Parathyroid adenoma (tissue), 2 donors: Measurements from ENCODE around the gene CTCF.

Source experiments
- H2AFZ ChIP-seq: fragments of 300-600 bp; sonication (generic); one replicate; pipeline ENCODE4 v1.7.0; 2017; ENCODE audit warnings: antibody characterized with exemption, mild to moderate bottlenecking
- H3K27ac ChIP-seq: fragments of 300-600 bp; sonication (generic); one replicate; pipeline ENCODE4 v1.7.0; 2017
- H3K27me3 ChIP-seq: fragments of 300-600 bp; sonication (generic); one replicate; pipeline ENCODE4 v1.7.0; 2017; ENCODE audit warnings: low read length; ENCODE audit not compliant: control insufficient read depth, insufficient read depth
- H3K36me3 ChIP-seq: fragments of 300-600 bp; sonication (generic); one replicate; pipeline ENCODE4 v1.7.0; 2017; ENCODE audit warnings: low read length; ENCODE audit not compliant: control insufficient read depth, insufficient read depth
- H3K4me1 ChIP-seq: fragments of 300-600 bp; sonication (generic); one replicate; pipeline ENCODE4 v1.7.0; 2017; ENCODE audit warnings: control low read depth
- H3K4me2 ChIP-seq: fragments of 300-600 bp; sonication (generic); one replicate; pipeline ENCODE4 v1.7.0; 2017; ENCODE audit warnings: low read length
- H3K4me3 ChIP-seq: fragments of 300-600 bp; sonication (generic); one replicate; pipeline ENCODE4 v1.7.0; 2017; ENCODE audit warnings: low read depth, low read length
- H3K79me2 ChIP-seq: fragments of 300-600 bp; sonication (generic); one replicate; pipeline ENCODE4 v1.7.0; 2017; ENCODE audit warnings: control low read depth
- H3K9ac ChIP-seq: fragments of 300-600 bp; sonication (generic); one replicate; pipeline ENCODE4 v1.7.0; 2017; ENCODE audit warnings: mild to moderate bottlenecking
- H3K9me3 ChIP-seq: fragments of 300-600 bp; sonication (generic); one replicate; pipeline ENCODE4 v1.7.0; 2017; ENCODE audit warnings: low read length; ENCODE audit not compliant: control insufficient read depth
- CTCF ChIP-seq: fragments of 300-600 bp; sonication (generic); IDR thresholded peaks from one replicate; pipeline ENCODE4 v1.7.0; 2017; ENCODE audit warnings: antibody characterized with exemption, mild to moderate bottlenecking
- donor health status: primary hyperparathyroidism.

Gene CTCF

GRCh38 chr16:67653789-67654402 lies 91.6 kb downstream of the CTCF start:
- H3K36me3 ChIP-seq, result no peaks in the 10 kb centered on the region
- H3K27me3 ChIP-seq, result peaks cover under 1% of the 10 kb centered on the region
- no peak overlapping the region for H3K4me3 ChIP-seq
- peak overlapping the region; percentile 81 for H2AFZ ChIP-seq
- H3K27ac ChIP-seq, result no peak overlapping the region
- H3K79me2 ChIP-seq, result no peaks in the 10 kb centered on the region
- no peak for TF ChIP-seq CTCF
- H3K9me3 ChIP-seq, result no peaks in the 10 kb centered on the region
- H3K4me2 ChIP-seq, result peak overlapping the region; percentile 42
- no peak overlapping the region for H3K9ac ChIP-seq
- H3K4me1 ChIP-seq, result no peaks in the 10 kb centered on the region

- H3K4me2 ChIP-seq, result no peak overlapping the region
- no peak overlapping the region for H3K9ac ChIP-seq
- H2AFZ ChIP-seq, result no peak overlapping the region
- H3K4me1 ChIP-seq, result no peaks in the 10 kb centered on the region
- H3K36me3 ChIP-seq, result no peaks in the 10 kb centered on the region
- TF ChIP-seq CTCF, result no peak
- no peak overlapping the region for H3K4me3 ChIP-seq
- H3K79me2 ChIP-seq, result no peaks in the 10 kb centered on the region
- H3K9me3 ChIP-seq, result no peaks in the 10 kb centered on the region
- H3K27ac ChIP-seq, result no peak overlapping the region
- H3K27me3 ChIP-seq, result no peaks in the 10 kb centered on the region
Observed at GRCh38 chr16:67654403-67654911, 92.1 kb downstream of the CTCF start.

GRCh38 chr16:67655363-67655762 lies 93.0 kb downstream of the CTCF start:
- no peak overlapping the region for H3K27ac ChIP-seq

GRCh38 chr16:67656344-67657016 lies 94.2 kb downstream of the CTCF start:
- H3K27me3 ChIP-seq, result no peaks in the 10 kb centered on the region
- H3K4me2 ChIP-seq, result no peak overlapping the region
- H3K9me3 ChIP-seq, result no peaks in the 10 kb centered on the region
- H3K4me3 ChIP-seq, result no peak overlapping the region
- H3K27ac ChIP-seq, result no peak overlapping the region
- H3K79me2 ChIP-seq, result no peaks in the 10 kb centered on the region
- no peak overlapping the region for H3K9ac ChIP-seq
- peaks cover 4% of the 10 kb centered on the region for H3K4me1 ChIP-seq
- H2AFZ ChIP-seq, result no peak overlapping the region
- no peak for TF ChIP-seq CTCF
- no peaks in the 10 kb centered on the region for H3K36me3 ChIP-seq

More at GRCh38 chr16:67655363-67655762, 93.0 kb downstream of the CTCF start:
- H3K9ac ChIP-seq, result no peak overlapping the region
- H3K36me3 ChIP-seq, result no peaks in the 10 kb centered on the region
- no peaks in the 10 kb centered on the region for H3K27me3 ChIP-seq
- no peaks in the 10 kb centered on the region for H3K4me1 ChIP-seq
- no peaks in the 10 kb centered on the region for H3K9me3 ChIP-seq
- H3K4me2 ChIP-seq, result no peak overlapping the region
- no peak overlapping the region for H2AFZ ChIP-seq
- TF ChIP-seq CTCF, result no peak
- no peak overlapping the region for H3K4me3 ChIP-seq
- no peaks in the 10 kb centered on the region for H3K79me2 ChIP-seq
